ENCODE results near the gene GABPB2.

GABPB2 gene

GRCh38 chr1:151133018-151133806, 62.7 kb downstream of the GABPB2 start:
- DNase-seq (ENCODE audit: low spot score) = no peak

DNA sequence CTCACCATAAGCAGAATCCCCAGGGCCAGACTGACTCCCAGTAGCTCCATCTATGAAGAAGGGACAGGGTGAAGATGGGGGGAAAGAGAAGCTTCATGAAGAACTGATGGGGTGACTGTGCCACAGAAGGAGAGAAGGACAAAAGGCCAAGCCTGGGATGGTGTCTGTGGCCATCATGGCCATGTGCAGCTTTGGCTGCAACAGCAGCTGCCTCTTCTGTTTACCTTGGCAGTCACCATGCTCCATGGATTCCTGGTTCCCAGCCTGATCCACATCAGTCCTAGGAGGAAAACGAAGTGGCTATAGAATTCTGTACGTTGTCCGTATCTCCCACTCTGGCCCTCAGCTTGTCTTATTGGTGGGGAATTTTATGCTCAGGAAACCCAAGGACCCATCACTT, 63.8 kb downstream of the GABPB2 start:
- no peak for DNase-seq (ENCODE audit: low spot score)

DNA sequence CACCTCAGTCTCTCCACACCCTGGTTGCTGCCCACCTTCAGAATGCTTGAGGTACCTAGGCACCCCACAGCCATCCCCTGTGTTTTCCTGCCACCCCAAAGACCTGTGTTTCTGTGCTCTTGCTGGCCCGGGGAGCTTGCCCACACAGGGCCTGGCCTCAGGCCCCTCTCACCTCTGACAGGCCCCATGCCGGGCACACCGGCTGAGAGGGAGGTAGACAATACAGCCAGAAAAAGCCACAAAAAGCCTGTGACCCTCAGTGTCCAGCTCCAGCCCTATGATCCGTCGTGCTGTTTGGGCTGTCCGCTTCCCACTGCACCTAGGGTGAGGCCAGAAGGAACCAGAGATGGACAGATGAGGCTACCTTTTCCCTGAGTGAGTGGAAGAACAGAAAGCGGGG, 64.4 kb downstream of the GABPB2 start:
- DNase-seq (ENCODE audit: low spot score) = no peak

GRCh38 chr1:151135433-151136385, 65.1 kb downstream of the GABPB2 start:
- no peak for DNase-seq (ENCODE audit: low spot score)

DNA sequence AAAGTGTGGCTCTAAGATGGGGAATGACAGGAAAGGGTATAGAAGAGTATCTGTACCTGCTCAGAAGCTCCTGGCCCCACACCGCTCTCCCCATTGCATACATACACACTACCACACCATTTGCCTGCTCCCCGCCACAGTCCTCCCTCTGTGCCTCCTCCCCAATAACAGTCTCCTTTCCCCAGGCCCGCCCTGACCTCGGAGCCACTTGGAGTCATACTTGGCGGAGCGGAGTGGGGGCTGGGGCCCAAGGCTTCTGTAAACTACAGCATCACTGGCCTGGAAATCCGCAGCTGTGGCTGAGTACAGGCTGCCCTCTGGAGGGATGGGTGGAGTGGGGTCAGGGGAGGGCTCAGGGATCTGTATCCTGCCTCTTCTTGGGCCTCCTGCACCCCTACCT, 67.2 kb downstream of the GABPB2 start:
- no peak for DNase-seq (ENCODE audit: low spot score)

DNA sequence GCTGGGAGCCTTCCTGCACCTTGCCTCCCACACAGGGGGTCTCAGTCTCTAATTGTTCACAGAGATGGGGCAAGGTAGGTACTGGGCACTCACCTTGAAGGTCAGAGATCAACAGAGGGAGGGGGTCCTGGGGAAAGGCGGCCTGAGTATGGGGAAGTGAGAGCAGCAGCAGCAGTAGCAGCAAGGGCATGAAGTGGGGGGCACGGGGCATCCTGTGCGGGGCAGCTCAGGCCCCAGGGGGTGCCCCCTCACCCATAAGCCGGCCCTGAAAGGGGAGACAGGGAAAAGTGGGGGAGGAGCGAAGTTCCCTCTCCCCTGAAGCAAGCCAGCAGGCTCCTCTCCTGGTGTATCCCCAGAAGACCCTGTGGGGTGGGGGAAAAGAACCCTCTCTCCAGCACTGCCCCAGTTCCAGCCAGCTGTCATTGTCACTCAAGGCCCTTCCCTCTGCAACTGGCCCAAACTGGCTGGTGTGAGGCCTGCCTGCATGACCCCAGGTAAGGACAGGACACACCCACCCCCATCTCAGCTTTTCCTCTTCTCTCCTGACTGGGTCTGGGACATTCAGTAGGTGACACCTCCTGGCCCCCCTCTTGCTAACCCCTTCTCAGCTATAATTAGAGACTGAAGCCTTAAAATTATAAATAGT, 72.0 kb downstream of the GABPB2 start:
- DNase-seq (ENCODE audit: low spot score) = no peak

- DNase-seq (ENCODE audit: low spot score) = no peak
Measured at GRCh38 chr1:151143057-151143435, 72.5 kb downstream of the GABPB2 start.

DNA sequence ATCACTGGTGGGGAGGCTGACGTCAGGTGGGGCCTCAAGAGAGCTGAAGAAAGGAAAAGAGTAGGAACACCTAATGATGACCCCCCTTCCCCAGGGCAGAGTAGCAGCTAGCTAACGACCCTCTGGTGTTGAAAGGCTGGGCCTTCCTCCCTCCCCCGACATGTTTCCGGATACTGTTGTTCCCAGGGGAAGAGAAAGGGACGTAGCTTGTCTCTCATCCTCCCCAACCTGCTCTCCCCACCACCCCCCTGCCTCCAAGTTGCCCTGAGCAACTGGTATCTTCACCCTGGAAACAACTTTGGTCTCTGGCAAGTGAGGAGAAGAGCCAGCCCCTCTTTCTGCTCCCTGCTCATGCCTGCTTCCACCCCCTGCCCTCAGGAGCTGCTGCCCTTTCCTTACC, 73.4 kb downstream of the GABPB2 start:
- DNase-seq (ENCODE audit: low spot score) = no peak

- DNase-seq (ENCODE audit: low spot score) = peak; percentile 7
Measured at GRCh38 chr1:151144474-151145303, 74.1 kb downstream of the GABPB2 start.

GRCh38 chr1:151145304-151146071, 74.9 kb downstream of the GABPB2 start:
- DNase-seq (ENCODE audit: low spot score) = no peak

GRCh38 chr1:151146072-151146411, 75.5 kb downstream of the GABPB2 start:
- DNase-seq (ENCODE audit: low spot score) = no peak

GRCh38 chr1:151146412-151147131, 76.0 kb downstream of the GABPB2 start, which contains the start of gene SEMA6C:
Gene SEMA6C (minus strand): TSS chr1:151146631. CDS start chr1:151142621, 4,010 bp downstream.
- DNase-seq (ENCODE audit: low spot score) = peak; percentile 91

DNA sequence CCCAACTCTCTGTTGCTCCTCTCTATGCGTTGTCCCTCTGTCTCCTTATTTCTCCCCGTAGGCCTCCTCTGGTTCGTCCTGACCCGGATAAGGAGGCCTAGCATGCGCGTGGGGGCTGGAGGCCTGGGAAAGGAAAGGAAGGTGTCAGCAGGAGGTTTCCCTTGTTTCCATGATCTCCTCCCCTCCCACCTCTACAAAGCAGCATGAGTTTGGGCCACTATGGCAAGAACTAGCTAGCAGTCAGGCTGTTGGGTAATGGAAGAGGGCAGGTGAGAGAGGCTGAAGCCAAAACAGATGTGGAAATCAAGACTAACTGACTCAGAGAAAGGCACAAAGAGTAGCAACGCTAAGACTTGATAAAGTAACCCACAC, 76.6 kb downstream of the GABPB2 start:
- DNase-seq (ENCODE audit: low spot score) = no peak

GRCh38 chr1:151147665-151148064, 77.1 kb downstream of the GABPB2 start:
- no peak for DNase-seq (ENCODE audit: low spot score)

DNA sequence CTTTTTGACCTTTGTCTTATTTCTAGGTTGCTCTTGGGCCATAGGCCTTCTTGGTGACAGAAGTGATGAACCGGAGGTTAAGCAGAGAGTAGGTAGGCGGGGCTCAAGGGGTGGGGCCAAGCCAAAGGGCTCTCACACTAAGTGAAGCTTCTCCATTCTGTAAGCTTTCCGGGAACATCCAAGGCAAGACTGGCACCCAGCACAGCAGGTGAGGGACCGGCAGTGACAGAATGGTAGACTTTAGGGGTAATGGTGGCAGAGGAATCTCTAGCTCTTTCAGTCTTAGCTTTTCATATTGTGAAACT, 85.9 kb downstream of the GABPB2 start, which contains the start of gene TNFAIP8L2:
TNFAIP8L2 (plus strand) TSS at position 135 of the 305 bp plus-strand sequence. CDS start 2,049 bp downstream, outside the sequence.
- no peak for DNase-seq (ENCODE audit: low spot score)

GRCh38 chr1:151157067-151157531, 86.5 kb downstream of the GABPB2 start:
- DNase-seq (ENCODE audit: low spot score) = no peak

- no peak for DNase-seq (ENCODE audit: low spot score)
Measured at GRCh38 chr1:151158326-151158725, 87.8 kb downstream of the GABPB2 start.

DNA sequence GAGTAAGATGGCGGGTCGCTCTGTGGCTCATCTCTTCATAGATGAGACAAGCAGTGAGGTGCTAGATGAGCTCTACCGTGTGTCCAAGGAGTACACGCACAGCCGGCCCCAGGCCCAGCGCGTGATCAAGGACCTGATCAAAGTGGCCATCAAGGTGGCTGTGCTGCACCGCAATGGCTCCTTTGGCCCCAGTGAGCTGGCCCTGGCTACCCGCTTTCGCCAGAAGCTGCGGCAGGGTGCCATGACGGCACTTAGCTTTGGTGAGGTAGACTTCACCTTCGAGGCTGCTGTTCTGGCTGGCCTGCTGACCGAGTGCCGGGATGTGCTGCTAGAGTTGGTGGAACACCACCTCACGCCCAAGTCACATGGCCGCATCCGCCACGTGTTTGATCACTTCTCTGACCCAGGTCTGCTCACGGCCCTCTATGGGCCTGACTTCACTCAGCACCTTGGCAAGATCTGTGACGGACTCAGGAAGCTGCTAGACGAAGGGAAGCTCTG, 88.2 kb downstream of the GABPB2 start:
- no peak for DNase-seq (ENCODE audit: low spot score)

GRCh38 chr1:151159373-151159772, 88.8 kb downstream of the GABPB2 start:
- no peak for DNase-seq (ENCODE audit: low spot score)

- no peak for DNase-seq (ENCODE audit: low spot score)
Measured at GRCh38 chr1:151164732-151165280, 94.2 kb downstream of the GABPB2 start.

All from kidney capillary endothelial cell (primary cell).